Fibroblast of lung (primary cell): Measurements from ENCODE around the gene MAP3K2.

Experiments
- EZH2 ChIP-seq: IDR thresholded peaks from 2 replicates; pipeline ENCODE4 v1.5.1; 2012; ENCODE audit warnings: low read length, control low read depth, mild to moderate bottlenecking; ENCODE audit errors: missing control alignments
- TF ChIP-seq, protein P1 (sequence below), 2 donors: IDR thresholded peaks in 1 of 2; conservative IDR thresholded peaks in 1 of 2; 1 replicate in 1 of 2; 2 replicates in 1 of 2; pipeline ENCODE4 v1.5.1; 2011 to 2012; ENCODE audit warnings: low read length in 2 of 2, control low read depth in 1 of 2, inconsistent platforms in 1 of 2, low read depth in 1 of 2, mild to moderate bottlenecking in 1 of 2

GRCh38 chr2:127320067-127320466 is 67.7 kb downstream of the MAP3K2 start:
- no peak for TF ChIP-seq EZH2
- TF ChIP-seq, protein P1, sequence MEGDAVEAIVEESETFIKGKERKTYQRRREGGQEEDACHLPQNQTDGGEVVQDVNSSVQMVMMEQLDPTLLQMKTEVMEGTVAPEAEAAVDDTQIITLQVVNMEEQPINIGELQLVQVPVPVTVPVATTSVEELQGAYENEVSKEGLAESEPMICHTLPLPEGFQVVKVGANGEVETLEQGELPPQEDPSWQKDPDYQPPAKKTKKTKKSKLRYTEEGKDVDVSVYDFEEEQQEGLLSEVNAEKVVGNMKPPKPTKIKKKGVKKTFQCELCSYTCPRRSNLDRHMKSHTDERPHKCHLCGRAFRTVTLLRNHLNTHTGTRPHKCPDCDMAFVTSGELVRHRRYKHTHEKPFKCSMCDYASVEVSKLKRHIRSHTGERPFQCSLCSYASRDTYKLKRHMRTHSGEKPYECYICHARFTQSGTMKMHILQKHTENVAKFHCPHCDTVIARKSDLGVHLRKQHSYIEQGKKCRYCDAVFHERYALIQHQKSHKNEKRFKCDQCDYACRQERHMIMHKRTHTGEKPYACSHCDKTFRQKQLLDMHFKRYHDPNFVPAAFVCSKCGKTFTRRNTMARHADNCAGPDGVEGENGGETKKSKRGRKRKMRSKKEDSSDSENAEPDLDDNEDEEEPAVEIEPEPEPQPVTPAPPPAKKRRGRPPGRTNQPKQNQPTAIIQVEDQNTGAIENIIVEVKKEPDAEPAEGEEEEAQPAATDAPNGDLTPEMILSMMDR (conservative IDR thresholded peaks at IDR 0.05 in 1 of 2, IDR thresholded peaks at IDR 0.05 in 1 of 2; ENCODE audit: low read depth in 1 of 2, low read length in 2 of 2): no peak
